Erythroblast (primary cell): ENCODE results near the gene POP4.

Source experiments
- GATA1 ChIP-seq: IDR thresholded peaks from 2 replicates; pipeline ENCODE4 v1.6.1; 2011; ENCODE audit warnings: low read depth, mild to moderate bottlenecking, control low read depth, low read length, moderate library complexity
- POLR2A ChIP-seq: IDR thresholded peaks from 2 replicates; pipeline ENCODE4 v1.6.1; 2011; ENCODE audit warnings: mild to moderate bottlenecking, low read length

GRCh38 chr19:29587059-29587458 lies 19.0 kb upstream of the POP4 start:
- TF ChIP-seq GATA1 (no peak), POLR2A (no peak)
